H9 (cell line): ENCODE results near the gene ACTN2. TPM values are rescaled to one million over a fixed set of nuclear protein-coding genes. Genes with fewer than 3 reads are reported as not detected.

Experiments used
- DNase-seq: peaks from one replicate; pipeline ENCODE4 v3.0.0-alpha.2; 2017
- H2AFZ ChIP-seq: one replicate; pipeline ENCODE4 v1.6.1; 2013; ENCODE audit warnings: mild to moderate bottlenecking, low read length, control low read depth, moderate library complexity
- H2AK5ac ChIP-seq: 2 replicates; pipeline ENCODE4 v1.6.1; 2013; ENCODE audit warnings: low read length, control low read depth, mixed read lengths; ENCODE audit not compliant: insufficient read length
- H2BK120ac ChIP-seq: one replicate; pipeline ENCODE4 v1.6.1; 2013; ENCODE audit warnings: low read depth, mild to moderate bottlenecking, low read length, control low read depth, inconsistent platforms; ENCODE audit not compliant: poor library complexity, severe bottlenecking
- H2BK12ac ChIP-seq: 2 replicates; pipeline ENCODE4 v1.6.1; 2013; ENCODE audit warnings: low read length, control low read depth, mixed read lengths, low read depth; ENCODE audit not compliant: insufficient read length
- H2BK15ac ChIP-seq: 2 replicates; pipeline ENCODE4 v1.6.1; 2013; ENCODE audit warnings: low read depth, low read length, control low read depth
- H2BK20ac ChIP-seq: one replicate; pipeline ENCODE4 v1.6.1; 2013; ENCODE audit warnings: low read depth, mild to moderate bottlenecking, low read length, control low read depth, inconsistent platforms; ENCODE audit not compliant: poor library complexity, severe bottlenecking
- H2BK5ac ChIP-seq: 2 replicates; pipeline ENCODE4 v1.6.1; 2013; ENCODE audit warnings: low read length, control low read depth, mixed read lengths; ENCODE audit not compliant: insufficient read length
- H3K14ac ChIP-seq: 2 replicates; pipeline ENCODE4 v1.6.1; 2013; ENCODE audit warnings: low read length, control low read depth; ENCODE audit not compliant: insufficient read depth
- H3K18ac ChIP-seq: 2 replicates; pipeline ENCODE4 v1.6.1; 2013; ENCODE audit warnings: low read depth, mild to moderate bottlenecking, mixed read lengths, low read length, control low read depth; ENCODE audit not compliant: insufficient read length
- H3K23ac ChIP-seq: 2 replicates; pipeline ENCODE4 v1.6.1; 2013; ENCODE audit warnings: low read length, control low read depth, mixed read lengths, low read depth; ENCODE audit not compliant: insufficient read length
- H3K23me2 ChIP-seq: 2 replicates; pipeline ENCODE4 v1.6.1; 2013; ENCODE audit warnings: low read depth, mild to moderate bottlenecking, mixed read lengths, low read length, control low read depth; ENCODE audit not compliant: insufficient read length, poor library complexity, severe bottlenecking
- H3K27ac ChIP-seq: 2 replicates; pipeline ENCODE4 v1.5.1; 2013; ENCODE audit warnings: low read length, control low read depth, mixed read lengths, low read depth; ENCODE audit not compliant: insufficient read length
- H3K27me3 ChIP-seq: 2 replicates; pipeline ENCODE4 v1.6.1; 2013; ENCODE audit warnings: low read length, control low read depth, inconsistent platforms; ENCODE audit not compliant: insufficient read depth
- H3K4ac ChIP-seq: 2 replicates; pipeline ENCODE4 v1.6.1; 2013; ENCODE audit warnings: low read depth, mild to moderate bottlenecking, control low read depth, inconsistent platforms, low read length, moderate library complexity
- H3K4me1 ChIP-seq: 2 replicates; pipeline ENCODE4 v1.6.1; 2013; ENCODE audit warnings: low read length, control low read depth, inconsistent platforms; ENCODE audit not compliant: insufficient read depth
- H3K4me2 ChIP-seq: 2 replicates; pipeline ENCODE4 v1.6.1; 2013; ENCODE audit warnings: low read length, control low read depth, mixed read lengths; ENCODE audit not compliant: insufficient read length, insufficient read depth
- H3K56ac ChIP-seq: 2 replicates; pipeline ENCODE4 v1.6.1; 2013; ENCODE audit warnings: low read depth, mild to moderate bottlenecking, mixed read lengths, low read length, control low read depth; ENCODE audit not compliant: insufficient read length
- H3K79me1 ChIP-seq: 2 replicates; pipeline ENCODE4 v1.6.1; 2013; ENCODE audit warnings: low read depth, mild to moderate bottlenecking, moderate library complexity, low read length, control low read depth, inconsistent platforms; ENCODE audit not compliant: insufficient read depth, poor library complexity, severe bottlenecking
- H3K79me2 ChIP-seq: 2 replicates; pipeline ENCODE4 v1.6.1; 2013; ENCODE audit warnings: low read length, control low read depth, inconsistent platforms; ENCODE audit not compliant: insufficient read depth
- H3K9ac ChIP-seq: 2 replicates; pipeline ENCODE4 v1.6.1; 2013; ENCODE audit warnings: low read length, control low read depth, mixed read lengths; ENCODE audit not compliant: insufficient read length; ENCODE audit errors: extremely low read depth
- H3K9me3 ChIP-seq: one replicate; pipeline ENCODE4 v1.6.1; 2013; ENCODE audit warnings: low read depth, low read length, inconsistent platforms; ENCODE audit not compliant: control insufficient read depth
- H3T11ph ChIP-seq: one replicate; pipeline ENCODE4 v1.6.1; 2013; ENCODE audit warnings: mild to moderate bottlenecking, low read length, control low read depth, inconsistent platforms
- H4K20me1 ChIP-seq: one replicate; pipeline ENCODE4 v1.6.1; 2013; ENCODE audit not compliant: control insufficient read depth, insufficient read length, insufficient read depth
- H4K5ac ChIP-seq: 2 replicates; pipeline ENCODE4 v1.6.1; 2013; ENCODE audit warnings: low read depth, mild to moderate bottlenecking, mixed read lengths, low read length, control low read depth; ENCODE audit not compliant: insufficient read length
- H4K8ac ChIP-seq: replicated peaks from 2 replicates; pipeline ENCODE4 v1.6.1; 2013; ENCODE audit warnings: low read length, control low read depth, mixed read lengths, low read depth; ENCODE audit not compliant: insufficient read length
- H4K91ac ChIP-seq: 2 replicates; pipeline ENCODE4 v1.6.1; 2013; ENCODE audit warnings: low read depth, mild to moderate bottlenecking, moderate library complexity, mixed read lengths, low read length, control low read depth; ENCODE audit not compliant: insufficient read length
- H3K27ac Mint-ChIP-seq, 3 experiments: 2 replicates in 2 of 3; 3 replicates in 1 of 3; pipeline ENCODE4 v1.8.0; 2020 to 2021; ENCODE audit warnings: mixed read lengths in 3 of 3, mild to moderate bottlenecking in 1 of 3, moderate library complexity in 1 of 3
- H3K27me3 Mint-ChIP-seq: 2 replicates; pipeline ENCODE4 v1.8.0; 2021; ENCODE audit warnings: low read depth, mild to moderate bottlenecking, moderate library complexity, mixed read lengths
- H3K36me3 Mint-ChIP-seq, 3 experiments: 2 replicates in 2 of 3; 3 replicates in 1 of 3; pipeline ENCODE4 v1.8.0; 2020 to 2021; ENCODE audit warnings: low read depth in 3 of 3, mixed read lengths in 3 of 3; ENCODE audit not compliant: insufficient read depth in 1 of 3
- H3K4me1 Mint-ChIP-seq, 2 experiments: 2 replicates each; pipeline ENCODE4 v1.8.0; 2020; ENCODE audit warnings: mixed read lengths in 2 of 2
- H3K4me3 Mint-ChIP-seq, 2 experiments: 2 replicates in 1 of 2; 3 replicates in 1 of 2; pipeline ENCODE4 v1.8.0; 2020 to 2021; ENCODE audit warnings: mild to moderate bottlenecking in 2 of 2, mixed read lengths in 2 of 2, moderate library complexity in 1 of 2
- H3K9me3 Mint-ChIP-seq, 2 experiments: 2 replicates in 1 of 2; 3 replicates in 1 of 2; pipeline ENCODE4 v1.8.0; 2020; ENCODE audit warnings: mild to moderate bottlenecking in 2 of 2, mixed read lengths in 2 of 2, moderate library complexity in 1 of 2
- CTCF ChIP-seq: fragments of 200-600 bp; sonication (generic); conservative IDR thresholded peaks from 3 replicates; pipeline ENCODE4 v1.8.0; 2021; ENCODE audit warnings: antibody characterized with exemption, mild to moderate bottlenecking
- WGBS: extraction: QIAGEN DNeasy Blood & Tissue Kit; methylation state at CpG from one replicate; pipeline ENCODE4 v1.1.7; 2013; ENCODE audit warnings: missing lambda C conversion rate, low lambda C conversion rate, mixed read lengths; ENCODE audit not compliant: insufficient read length; ENCODE audit errors: extremely low coverage; 5-methylcytosine and 5-hydroxymethylcytosine counted together
- total RNA-seq: library from RNA; stranded (reverse); gene quantifications from 2 replicates; pipeline ENCODE4 v1.2.1, GENCODE V29; 2021

The ACTN2 gene
- total RNA-seq, 1 experiment from 2014 or later: 2.3 TPM

GRCh38 chr1:236638945-236639344 lies 47.4 kb upstream of the ACTN2 start:
- H4K20me1 ChIP-seq: no peaks in the 10 kb centered on the region
- no peaks in the 10 kb centered on the region for H3K27me3 ChIP-seq
- no peaks in the 10 kb centered on the region for H3K4me1 ChIP-seq
- H3K79me2 ChIP-seq: no peaks in the 10 kb centered on the region
- no peak overlapping the region for H3K23ac ChIP-seq
- Mint-ChIP-seq H3K27ac (no peak overlapping the region), H3K9me3 (no peaks in the 10 kb centered on the region), H3K27me3 (no peaks in the 10 kb centered on the region; the same call in 1 of the 2 replicates), H3K4me3 (no peak overlapping the region), H3K4me1 (no peaks in the 10 kb centered on the region), H3K36me3 (no peaks in the 10 kb centered on the region)
- H3K4ac ChIP-seq: no peak overlapping the region
- no peak overlapping the region for H4K8ac ChIP-seq
- WGBS: no CpG with 5 or more reads among the region's 13 CpGs
- H2BK15ac ChIP-seq: no peak overlapping the region
- H2BK20ac ChIP-seq: no peak overlapping the region
- H2BK5ac ChIP-seq: no peak overlapping the region
- no peaks in the 10 kb centered on the region for H3K79me1 ChIP-seq
- no peak overlapping the region for H3K18ac ChIP-seq
- no peak overlapping the region for H3K56ac ChIP-seq
- no peak overlapping the region for H3K9ac ChIP-seq
- H2AFZ ChIP-seq: no peak overlapping the region
- no peak overlapping the region for H3K14ac ChIP-seq
- H3K9me3 ChIP-seq: no peaks in the 10 kb centered on the region
- H2AK5ac ChIP-seq: no peak overlapping the region
- no peak overlapping the region for H2BK120ac ChIP-seq
- no peak overlapping the region for H2BK12ac ChIP-seq
- TF ChIP-seq CTCF: no peak
- H3K4me2 ChIP-seq: no peak overlapping the region
- H4K91ac ChIP-seq: no peak overlapping the region
- no peak overlapping the region for H3K27ac ChIP-seq
- no peak overlapping the region for H3T11ph ChIP-seq
- no peak overlapping the region for H4K5ac ChIP-seq
- H3K23me2 ChIP-seq: no peaks in the 10 kb centered on the region
- DNase-seq: no peak
